Central memory CD4-positive, alpha-beta T cell (primary cell): ENCODE data around the gene FPGS.
A peak's percentile ranks its signal among the peaks of the same experiment; 100 is the strongest.
"Not testable (repeated sequence)": the region's sequence is repeated elsewhere in the genome, so short reads cannot be mapped to it uniquely, and the experiment has no call there.

Source experiments
- DNase-seq: peaks from one replicate; pipeline ENCODE4 v3.0.0; 2022
- total RNA-seq, 3 experiments: gene quantifications; one replicate each; lab custom pipeline; 2026; lab: John Stamatoyannopoulos, UW

FPGS gene, protein sequence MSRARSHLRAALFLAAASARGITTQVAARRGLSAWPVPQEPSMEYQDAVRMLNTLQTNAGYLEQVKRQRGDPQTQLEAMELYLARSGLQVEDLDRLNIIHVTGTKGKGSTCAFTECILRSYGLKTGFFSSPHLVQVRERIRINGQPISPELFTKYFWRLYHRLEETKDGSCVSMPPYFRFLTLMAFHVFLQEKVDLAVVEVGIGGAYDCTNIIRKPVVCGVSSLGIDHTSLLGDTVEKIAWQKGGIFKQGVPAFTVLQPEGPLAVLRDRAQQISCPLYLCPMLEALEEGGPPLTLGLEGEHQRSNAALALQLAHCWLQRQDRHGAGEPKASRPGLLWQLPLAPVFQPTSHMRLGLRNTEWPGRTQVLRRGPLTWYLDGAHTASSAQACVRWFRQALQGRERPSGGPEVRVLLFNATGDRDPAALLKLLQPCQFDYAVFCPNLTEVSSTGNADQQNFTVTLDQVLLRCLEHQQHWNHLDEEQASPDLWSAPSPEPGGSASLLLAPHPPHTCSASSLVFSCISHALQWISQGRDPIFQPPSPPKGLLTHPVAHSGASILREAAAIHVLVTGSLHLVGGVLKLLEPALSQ
- total RNA-seq = 63.9 to 104 (median 70.7) reads per million in 3 experiments

DNA sequence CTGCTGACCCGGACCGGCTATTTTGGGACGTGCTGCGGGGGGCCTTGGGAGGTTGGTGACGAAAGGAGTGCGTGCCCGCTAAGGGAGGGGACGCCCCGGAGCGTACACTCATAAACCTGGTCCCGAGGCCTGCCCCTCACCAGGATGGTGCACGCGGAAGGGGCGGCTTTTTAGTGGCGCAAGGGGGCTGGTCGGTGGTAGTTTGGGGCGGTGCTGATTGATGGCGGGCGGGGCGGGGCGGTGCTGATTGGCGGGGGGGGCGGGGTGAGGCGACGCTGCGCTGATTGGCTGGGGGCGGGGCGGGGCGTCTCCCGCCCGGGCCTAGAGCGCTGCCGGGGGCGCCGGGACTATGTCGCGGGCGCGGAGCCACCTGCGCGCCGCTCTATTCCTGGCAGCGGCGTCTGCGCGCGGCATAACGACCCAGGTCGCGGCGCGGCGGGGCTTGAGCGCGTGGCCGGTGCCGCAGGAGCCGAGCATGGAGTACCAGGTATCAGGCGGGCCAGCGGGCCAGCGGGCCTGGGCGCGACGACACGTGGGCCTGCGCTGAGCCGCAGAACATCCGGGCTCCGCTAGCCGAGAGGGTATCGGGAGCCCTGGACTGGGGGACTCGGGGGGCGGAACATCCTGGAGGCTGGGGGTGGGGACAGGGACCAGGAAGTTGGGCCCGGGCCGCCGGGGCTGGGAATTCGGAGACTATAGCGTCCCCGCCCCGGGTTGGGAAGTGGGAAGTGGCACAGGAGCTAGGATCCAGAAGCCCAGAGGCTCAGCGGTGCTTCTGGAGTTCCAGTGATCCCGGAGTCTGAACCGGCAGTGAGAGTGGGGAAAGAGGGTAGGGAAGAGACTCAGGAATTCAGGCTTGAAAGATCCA is at the start of gene FPGS:
FPGS (plus strand) TSS at position 307 of the 868 bp plus-strand sequence; CDS start at position 350, 43 bp downstream.
- peak; percentile 80 for DNase-seq

DNA sequence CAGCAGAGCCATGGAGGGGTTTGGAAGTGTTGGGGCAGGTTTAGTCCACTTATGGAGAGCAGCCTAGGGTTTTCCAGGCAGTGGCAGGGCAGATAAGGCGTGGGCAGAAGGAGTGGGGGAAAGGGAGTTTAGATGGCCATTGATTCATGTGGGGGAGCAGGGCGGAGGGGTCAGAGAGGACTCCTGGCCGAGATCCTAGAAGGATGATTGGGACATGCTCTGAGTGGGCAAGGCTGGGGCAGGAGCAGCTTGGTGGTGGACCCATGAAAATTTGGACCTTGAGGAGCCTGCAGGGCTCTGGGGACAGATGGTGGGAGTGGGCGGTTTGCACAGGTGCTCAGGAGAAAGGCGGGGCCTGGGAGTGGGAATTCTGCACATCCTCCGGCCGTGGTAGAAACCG is 49.5 kb upstream of the FPGS start:
- no peak for DNase-seq

DNA sequence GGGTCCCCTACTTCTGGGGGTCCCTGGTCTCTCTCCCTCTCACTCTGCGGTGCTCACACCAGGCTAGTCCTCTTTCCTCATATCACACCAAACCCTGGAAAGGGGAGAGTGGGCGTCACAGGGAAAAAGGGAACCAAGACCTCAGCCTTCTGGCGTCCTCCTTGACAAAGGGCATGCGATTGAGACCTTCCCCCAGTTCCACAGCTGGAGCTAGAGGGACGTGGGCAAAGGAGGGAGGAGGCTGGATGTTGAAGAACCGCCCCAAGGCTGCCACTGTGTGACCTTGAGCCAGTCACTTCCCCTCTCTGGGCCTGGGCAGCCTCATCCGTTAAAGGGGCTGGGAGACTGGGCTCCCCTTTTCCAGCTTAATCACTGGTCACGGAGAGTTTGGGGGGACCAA is 49.1 kb upstream of the FPGS start:
- no peak for DNase-seq

DNA sequence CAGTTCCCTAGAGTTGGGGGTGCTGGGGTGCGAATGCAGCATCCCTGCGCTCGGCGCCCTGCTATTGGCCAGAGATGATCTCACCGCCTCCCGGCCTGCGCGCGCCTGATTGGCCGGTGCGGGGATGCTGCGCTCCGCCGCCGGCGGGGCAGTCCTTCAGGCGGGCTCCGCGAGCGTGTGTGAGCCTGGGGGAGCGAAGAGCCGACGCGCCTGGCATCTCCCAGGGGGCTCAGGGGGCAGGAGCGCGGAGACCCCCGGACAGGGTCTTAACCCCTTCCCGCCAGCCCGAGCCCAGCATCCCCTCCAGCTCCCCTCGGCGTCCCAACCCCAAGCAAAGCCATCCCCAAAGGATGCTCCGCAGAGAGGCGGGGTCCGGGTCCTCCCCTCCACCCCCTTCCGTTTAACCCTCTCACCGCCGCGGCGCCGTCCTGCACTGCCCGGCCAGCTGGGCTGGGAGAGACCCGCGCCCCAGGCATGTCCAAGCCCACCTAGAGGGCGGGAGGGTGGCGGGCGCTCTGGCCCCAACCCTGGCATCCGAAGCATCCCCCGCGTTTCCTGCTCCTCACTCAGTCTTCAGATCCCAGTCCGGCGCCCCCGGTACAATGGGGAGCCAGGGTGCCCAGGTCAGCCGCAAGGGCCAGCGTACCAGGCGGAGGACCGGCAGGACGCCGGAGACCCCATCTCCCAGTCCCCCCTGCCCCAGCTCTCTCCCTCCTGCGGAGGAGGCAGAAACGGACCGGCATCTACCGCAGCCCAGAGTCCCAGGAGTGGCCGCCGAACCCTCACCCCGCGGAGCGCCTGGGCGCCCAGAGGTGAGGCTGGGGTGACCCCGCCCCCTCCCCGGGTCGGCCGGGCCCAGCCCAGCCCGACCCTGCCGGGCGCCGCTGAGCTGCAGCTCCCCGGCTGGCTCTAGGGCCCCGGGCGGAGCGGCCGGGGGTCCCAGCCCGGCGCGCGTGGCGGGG is 48.3 kb upstream of the FPGS start:
- no peak for DNase-seq

DNA sequence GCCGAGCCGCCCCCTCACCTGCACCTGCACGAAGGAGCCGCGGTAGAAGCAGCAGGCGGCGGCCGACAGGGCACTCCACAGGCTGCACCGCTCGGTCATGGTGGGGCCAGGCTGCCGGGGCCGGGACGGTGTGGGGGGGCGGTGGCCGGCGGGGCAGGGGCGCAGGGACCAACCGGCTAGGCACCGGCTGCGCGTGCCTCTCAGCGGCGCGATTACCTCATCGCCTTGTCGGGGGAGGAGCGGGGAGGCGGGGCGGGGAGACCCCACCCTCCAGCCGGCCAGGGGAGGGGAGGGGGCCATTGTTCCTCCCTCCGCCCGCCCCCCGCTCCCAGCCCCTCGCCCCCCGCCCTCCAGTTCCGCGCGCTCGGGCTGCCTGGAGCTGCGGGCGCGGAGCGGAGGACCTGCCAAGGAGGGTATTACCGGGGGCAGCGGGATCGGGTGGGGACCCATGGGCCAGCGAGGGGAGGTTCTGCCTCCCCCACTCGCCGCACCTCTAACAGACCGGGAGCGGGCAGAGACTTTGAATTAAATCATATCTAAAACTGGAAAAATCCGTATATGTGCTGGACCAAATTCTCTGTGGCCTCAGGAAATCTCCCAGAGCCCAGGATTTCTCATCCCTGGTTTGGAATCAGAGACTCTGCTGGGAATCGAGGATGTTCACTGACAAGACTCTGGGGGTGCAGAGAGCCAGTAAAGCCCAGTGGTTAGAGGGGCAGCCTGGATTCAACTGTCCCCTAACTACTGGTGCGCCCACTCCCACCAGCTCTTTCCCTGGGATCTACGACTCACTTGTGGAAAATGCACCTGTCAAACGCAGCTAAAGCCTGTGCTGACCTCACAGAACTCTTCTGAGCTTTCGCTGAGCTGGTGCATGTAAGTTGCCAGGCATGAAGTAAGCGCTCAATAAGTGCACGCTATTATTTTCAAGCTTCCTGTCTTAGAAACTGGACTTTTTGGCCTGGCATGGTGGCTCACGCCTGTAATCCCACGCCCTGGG is 47.3 kb upstream of the FPGS start:
- no peak for DNase-seq

DNA sequence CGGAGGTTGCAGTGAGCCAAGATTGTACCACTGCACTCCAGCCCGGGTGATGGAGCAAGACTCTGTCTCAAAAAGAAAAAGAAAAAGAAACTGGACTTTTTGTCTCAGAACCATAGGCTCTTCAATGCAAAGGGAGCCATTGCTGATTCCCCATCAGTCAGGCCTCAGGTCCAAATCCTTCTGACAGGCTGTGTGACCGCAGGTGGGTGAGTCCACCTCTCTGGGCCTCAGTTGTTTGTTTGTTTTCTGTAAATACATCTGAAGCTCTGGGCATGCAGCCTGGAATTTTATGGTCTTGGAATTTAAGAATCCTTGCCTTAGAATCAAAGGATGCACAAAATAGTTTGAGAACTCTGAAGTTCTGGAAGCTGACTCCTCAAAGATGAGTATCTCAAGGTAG is 46.4 kb upstream of the FPGS start:
- no peak for DNase-seq

DNA sequence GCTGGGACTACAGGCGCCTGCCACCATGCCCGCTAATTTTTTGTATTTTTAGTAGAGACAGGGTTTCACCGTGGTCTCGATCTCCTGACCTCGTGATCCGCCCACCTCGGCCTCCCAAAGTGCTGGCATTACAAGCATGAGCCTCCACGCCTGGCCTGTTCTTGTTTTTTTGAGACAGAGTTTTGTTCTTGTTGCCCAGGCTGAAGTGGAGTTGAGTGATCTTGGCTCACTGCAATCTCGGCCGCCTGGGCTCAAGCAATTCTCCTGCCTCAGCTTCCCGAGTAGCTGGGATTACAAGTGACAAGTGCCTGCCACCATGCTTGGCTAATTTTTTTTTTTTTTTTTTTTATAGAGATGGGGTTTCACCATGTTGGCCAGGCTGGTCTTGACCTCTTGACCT is 45.9 kb upstream of the FPGS start:
- DNase-seq = not testable (repeated sequence)

DNA sequence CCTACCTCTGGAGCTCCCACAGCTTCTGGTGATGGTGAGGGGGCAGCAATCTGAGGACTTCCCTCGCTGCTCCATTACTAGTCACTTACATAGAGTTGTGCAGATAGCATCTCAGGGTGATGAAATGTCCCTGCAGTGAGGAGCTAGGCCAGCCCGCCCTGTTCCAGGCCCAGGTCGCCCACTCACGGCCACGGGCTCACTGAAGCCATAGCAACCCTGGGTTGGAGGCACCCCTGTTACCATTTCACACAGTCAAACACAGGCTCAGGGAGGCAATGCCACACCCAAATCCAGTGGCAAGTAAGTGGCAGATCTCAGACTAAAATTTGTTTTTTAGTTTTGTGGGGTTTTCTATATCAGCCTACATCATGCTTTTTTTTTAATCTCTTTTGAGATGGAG is 43.8 kb upstream of the FPGS start:
- DNase-seq = no peak

DNA sequence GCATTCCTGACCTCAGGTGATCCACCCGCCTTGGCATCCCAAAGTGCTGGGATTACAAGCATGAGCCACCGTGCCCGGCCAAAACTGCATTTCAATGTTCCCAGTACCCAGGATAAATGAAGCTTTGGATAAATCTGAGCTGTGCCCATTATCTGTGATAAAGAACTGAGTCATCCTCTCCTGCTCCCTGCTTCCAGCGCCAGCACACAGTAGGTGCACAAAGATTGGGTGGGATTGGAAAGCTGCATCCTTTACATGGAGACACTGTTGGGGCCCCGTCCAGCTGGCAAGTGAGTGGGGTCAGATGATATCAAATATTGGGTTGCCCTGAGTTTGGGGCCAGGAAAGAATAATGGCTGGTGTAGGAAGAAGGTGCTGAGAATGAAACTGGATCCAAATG is 41.6 kb upstream of the FPGS start:
- DNase-seq = no peak

DNA sequence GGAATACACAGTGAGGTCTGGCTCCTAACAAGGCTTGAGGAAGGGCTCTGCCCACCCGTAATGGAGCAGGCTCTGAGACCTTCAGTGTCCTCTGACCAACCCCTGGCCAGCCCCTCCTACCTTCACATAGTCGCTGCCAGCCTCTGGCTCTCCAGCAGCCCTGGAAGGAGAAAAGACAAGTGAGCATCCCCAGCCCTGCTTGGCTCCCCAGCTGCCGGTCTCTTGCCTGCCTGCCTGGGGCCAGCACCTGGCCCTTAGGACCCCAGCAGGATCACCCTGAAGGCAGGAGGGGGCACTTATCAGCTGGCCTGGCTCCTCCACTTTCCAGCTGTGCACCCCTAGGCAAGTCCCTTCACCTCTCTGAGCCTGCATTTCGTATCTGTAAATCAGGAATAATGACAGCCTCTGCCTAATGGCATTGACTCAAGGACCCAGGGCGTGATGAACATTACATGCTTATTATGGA is 41.2 kb upstream of the FPGS start:
- DNase-seq = no peak

DNA sequence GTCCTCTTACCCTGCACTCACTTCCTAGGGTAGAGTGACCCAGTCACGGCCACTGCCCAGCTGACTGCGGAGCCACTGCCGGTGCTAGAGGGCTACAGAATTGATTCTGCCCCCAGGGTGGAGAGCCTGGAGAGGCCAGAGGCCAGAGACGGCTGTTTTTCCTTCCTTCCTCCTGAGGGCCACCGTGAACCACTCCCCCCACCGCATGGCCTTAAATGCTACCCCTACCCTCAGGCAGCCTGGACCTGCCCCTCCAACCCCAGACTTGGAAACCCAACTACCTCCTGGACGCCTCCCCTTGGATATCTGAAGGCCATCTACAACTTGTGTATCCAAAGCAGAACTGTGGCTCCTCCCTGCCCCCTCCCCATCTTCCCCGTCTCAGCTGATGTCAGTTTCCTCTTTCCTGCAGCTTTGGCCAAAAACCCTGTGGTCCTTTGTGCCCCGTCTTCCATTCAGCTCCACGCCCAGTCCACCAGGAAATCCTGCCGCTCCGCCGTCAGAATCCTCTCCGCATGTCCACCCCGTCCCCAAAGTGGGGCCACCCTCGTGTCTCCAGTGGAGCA is 40.5 kb upstream of the FPGS start:
- DNase-seq = no peak

DNA sequence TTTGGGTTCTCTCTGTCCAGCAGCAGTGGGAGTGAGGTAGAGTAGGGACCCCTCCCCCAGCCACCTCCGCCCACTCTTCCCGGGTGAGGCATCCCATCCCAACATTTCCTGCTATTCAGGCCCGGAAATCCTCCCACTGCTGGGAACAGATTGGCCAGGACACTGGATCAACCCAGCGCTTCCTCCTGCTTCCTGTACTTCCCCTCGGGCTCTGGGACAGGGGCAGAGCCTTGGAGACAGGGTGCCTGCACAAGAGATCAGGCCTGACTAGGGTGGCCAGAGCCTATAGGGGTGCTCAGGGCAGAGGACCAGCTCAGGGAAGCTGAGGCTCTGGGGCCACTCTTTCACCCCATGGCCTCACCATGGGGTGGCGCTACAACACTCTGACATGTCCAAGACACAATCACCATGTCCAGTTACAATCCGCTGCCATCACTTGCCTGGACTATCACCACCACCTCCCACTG is 38.7 kb upstream of the FPGS start:
- no peak for DNase-seq

DNA sequence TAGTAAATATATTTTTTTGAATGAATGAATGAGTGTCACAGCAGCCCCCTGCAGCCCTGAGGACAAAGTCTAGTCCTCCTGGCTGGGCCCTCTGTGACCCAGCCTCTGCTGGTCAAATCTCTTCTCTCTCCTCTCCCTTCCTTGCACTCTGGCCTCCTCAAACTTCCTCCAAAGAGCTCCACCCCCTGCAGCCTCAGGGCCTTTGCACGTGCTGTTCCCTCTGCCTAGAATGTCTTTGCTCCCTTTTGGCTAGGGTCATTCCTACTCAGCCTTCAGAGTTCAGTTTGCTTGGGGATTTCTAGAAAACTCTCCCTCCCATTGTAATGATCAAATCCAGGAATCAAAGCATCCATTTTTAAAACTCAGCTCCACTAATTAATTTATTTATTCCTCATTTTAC is 37.3 kb upstream of the FPGS start:
- DNase-seq = no peak

DNA sequence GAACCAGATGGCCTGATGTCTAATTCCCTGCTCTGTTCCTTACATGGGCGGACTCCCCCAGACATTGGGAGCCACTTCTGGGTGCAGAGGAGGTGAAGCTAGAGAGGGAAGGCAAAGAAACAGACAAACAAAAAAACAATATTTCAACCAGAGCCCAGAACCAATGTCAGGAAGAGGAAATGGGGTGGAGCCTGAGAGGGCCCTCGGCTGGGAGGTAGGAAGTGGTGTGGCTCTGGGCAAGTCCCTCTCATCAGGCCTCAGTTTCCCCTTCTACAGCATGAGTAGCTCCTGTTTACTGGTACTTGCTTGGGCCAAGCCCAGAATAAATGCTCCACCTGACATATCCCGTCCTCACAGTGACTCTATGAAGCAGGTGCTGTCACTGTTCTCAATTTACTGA is 35.3 kb upstream of the FPGS start:
- DNase-seq = peak; percentile 34

DNA sequence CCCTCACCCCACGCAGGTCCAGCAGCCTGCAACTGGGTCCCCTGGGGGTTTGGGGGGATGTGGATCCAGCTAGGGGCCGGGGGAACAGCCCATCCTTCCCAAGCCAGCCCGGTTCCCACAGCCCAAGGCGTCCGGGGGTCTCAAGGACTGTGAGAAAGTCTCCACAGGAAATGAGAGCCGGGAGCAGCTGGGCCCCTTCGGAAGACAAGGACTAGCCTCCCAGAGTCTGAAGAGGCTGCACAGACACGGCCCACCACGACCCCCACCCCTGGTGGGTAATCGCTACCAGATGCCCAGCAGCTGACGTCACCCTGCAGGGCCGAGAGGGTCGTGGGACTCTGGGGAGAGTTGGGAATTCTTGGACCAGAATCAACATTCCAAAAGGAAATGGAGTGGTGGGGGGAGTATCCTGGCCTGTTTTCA is 34.8 kb upstream of the FPGS start:
- no peak for DNase-seq

DNA sequence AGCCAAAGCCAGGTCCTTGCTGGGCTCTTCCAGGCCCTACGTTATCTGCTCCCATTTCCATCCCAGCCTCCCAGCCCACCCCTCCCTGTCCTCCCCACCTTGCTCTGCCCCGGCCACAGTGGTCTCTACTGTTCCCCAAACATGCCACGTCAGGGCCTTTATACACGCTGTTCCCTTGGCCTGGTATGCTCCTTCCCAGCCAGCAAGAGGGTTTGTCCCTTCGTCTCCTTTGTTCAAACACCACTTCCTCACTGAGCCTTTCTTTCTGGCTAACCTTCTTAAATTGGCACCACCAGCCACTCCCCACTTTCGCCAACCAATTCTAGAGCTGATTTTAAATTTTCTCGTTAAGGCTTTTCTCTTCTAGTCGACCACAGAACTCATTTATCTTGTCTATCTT is 34.0 kb upstream of the FPGS start:
- no peak for DNase-seq

DNA sequence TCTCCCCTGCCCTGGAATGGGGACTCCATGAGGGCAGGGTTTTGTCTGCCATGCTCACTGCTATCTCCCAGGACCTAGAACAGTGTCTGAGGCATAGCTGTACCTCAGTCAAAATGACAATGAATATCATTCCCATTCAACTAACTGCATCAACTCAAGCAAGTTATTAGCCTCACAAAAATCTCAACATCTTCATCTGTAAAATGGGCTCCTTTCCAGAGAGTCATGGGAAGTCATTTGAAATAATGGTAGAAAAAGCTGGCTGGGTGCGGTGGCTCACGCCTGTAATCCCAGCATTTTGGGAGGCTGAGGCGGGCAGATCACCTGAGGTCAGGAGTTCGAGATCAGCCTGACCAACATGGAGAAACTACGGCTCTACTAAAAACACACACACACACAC is 33.6 kb upstream of the FPGS start:
- DNase-seq = no peak

DNA sequence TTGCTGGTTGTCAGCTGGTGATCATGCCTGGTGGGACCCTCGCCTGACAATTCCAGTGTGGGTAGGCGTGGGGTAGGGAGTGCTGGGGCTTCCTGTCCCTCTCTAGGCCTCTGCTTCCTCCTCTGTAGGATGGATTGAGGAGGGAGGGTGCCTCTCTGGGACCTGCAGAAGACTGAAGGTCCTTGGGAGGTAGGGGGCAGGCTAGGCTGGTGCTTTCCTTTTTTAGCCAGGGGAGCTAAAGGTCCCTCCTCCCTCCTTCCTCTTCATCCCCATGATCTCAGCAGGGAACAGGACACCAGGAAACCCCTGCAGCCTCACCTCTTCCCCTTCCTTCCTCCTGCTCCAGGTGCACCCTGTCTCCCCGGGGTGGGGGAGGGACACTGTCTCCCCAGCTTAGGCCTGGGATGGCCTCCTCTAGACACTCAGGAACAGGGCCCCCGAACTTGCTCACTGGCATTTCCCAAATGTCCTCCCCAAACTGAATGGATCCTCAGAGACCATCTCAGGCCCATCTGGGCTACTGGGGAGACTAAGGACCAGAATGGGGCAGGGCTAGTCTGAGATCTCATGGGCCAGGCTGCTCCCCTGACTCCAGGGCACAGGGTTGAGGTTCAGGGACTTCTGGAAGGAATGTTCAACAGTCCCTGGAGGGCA is 32.6 kb upstream of the FPGS start:
- no peak for DNase-seq

DNA sequence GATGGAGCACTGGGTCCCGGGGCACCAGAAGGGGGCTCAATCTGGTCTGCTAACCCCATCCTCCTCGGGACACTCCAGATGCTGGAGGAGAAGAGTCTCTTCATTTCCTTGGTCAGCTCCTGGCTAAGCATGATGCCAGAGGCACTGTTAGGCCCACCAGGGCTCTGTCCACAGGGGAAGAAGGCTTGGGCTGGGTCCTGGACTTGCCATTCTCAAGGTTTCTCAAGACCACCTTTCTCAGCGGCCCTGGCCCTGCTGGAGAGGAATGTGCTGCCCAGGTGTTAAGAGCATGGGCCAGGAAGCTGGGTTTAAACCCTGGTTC is 32.1 kb upstream of the FPGS start:
- no peak for DNase-seq
